NCI-H748 (cell line): ENCODE measurements around the gene ZNF410.
"Not testable (repeated sequence)": the region's sequence is repeated elsewhere in the genome, so short reads cannot be mapped to it uniquely, and the experiment has no call there.

Source experiments
- DNase-seq: peaks from one replicate; lab custom pipeline; 2025; ENCODE audit not compliant: unreplicated experiment; lab: John Stamatoyannopoulos, UW

Gene ZNF410

GRCh38 chr14:73884438-73885190 lies 2.0 kb upstream of the ZNF410 start:
- DNase-seq, result no peak

DNA sequence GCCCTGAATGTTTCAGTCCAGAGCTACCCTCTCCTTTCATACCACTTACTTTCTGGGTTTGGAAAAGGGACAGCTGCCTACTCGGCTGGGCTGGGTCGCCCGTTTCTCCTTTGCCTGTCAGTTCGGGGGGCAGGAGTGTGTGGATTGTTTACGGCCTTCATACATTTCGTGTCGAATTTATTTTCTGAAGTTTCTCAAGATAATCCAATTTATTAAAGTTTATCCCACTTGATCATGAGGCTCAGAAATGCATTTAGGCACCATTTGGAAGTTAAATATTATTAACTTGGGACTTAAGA lies 608 bp downstream of the ZNF410 start:
- DNase-seq, result no peak

- no peak for DNase-seq
These were observed 1.2 kb downstream of the ZNF410 start for GRCh38 chr14:73887694-73888459.

DNA sequence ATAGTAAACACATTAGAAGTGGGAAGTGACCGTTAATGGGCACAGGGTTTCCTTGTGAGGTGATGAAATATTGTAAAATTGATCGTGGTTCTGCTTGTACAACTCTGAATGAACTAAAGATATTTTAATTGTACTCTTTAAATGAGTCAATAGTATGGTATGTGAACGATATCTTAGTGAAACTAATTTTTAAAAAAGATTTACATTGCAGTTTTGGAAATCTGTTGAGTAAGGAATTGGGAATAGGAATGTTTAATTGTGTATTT lies 1.7 kb downstream of the ZNF410 start:
- DNase-seq, result no peak

- no peak for DNase-seq
These were observed 2.3 kb downstream of the ZNF410 start for GRCh38 chr14:73888971-73889370.

GRCh38 chr14:73889376-73889775 lies 2.7 kb downstream of the ZNF410 start:
- no peak for DNase-seq

DNA sequence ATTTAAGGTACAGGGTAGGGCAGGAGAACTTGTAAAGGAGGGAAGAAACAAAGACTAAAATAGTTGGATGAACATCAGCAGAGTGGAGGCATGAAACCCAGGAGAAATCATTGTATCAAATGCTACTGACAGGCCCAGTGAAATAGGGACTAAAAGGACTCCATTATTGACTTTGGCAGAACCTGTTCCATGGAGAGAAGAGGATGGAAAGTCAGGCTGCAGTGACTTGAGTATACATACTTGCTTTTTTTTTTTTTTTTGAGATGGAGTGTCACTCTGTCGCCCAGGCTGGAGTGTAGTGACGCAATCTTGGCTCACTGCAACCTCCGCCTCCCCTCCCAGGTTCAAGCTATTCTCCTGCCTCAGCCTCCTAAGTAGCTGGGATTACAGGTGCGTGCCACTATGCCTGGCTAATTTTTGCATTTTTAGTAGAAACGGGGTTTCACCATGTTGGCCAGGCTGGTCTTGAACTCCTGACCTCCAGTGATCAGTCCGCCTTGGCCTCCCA lies 7.6 kb downstream of the ZNF410 start:
- DNase-seq, result not testable (repeated sequence)

- no peak for DNase-seq
These were observed 9.3 kb downstream of the ZNF410 start for GRCh38 chr14:73895939-73896338.

GRCh38 chr14:73896521-73896920 lies 9.9 kb downstream of the ZNF410 start:
- DNase-seq, result no peak

GRCh38 chr14:73903028-73903427 lies 16.4 kb downstream of the ZNF410 start:
- no peak for DNase-seq

- no peak for DNase-seq
These were observed 23.0 kb downstream of the ZNF410 start for GRCh38 chr14:73909681-73910080.

DNA sequence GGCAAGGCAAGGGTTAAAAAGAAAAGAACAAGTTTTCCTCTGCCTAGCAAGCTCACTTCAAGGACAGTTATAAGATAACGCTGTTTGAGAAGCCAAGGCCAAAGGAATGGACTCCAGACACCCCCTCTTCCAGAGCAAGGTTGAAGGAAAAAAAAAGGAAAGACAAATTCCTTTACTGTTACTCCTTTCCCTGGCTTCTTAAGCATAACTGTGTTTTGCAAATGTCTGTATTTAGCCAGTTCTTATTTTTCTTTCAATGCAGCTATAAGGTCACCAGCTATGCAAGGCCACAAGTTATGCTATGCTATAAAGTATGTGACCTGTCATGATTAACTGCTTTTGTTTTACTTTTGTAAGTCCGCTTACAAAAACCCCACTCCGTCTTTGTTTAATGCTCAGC lies 26.6 kb downstream of the ZNF410 start:
- DNase-seq, result no peak

- DNase-seq, result no peak
These were observed 29.7 kb downstream of the ZNF410 start for GRCh38 chr14:73916324-73916723.

DNA sequence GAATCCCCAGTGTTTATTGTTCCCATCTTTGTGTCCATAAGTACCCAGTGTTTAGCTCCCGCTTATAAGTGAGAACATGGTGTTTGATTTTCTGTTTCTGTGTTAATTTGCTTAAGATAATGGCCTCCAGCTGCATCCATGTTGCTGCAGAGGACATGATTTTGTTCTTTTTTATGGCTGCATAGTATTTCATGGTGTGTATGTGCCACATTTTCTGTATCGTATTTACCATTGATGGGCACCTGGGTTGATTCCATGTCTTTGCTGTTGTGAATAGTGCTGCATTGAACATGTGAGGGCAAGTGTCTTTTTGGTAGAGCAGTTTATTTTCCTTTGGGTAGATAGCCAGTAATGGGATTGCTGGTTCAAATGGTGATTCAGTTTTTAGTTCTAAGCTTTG lies 32.8 kb downstream of the ZNF410 start:
- not testable (repeated sequence) for DNase-seq

DNA sequence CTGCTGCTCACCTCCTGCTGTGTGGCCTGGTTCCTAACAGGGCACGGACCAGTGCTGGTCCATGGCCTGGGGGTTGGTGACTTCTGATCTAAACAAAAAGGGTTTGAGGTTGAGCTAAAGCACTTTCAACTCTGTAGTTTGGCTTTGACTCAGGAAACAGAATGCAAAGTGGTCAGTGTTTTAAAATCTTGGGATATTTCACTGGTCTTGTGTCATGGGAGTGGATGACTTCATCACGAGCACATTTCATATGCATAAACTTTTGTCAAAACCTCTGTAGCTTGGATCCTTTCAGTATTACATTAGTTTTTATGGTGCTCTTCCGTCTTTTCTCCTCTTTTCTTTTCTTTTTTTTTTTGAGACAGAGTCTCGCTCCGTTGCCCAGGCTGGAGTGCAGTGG lies 37.7 kb downstream of the ZNF410 start:
- DNase-seq, result no peak

- no peak for DNase-seq
These were observed 49.0 kb downstream of the ZNF410 start for GRCh38 chr14:73935666-73936065.

DNA sequence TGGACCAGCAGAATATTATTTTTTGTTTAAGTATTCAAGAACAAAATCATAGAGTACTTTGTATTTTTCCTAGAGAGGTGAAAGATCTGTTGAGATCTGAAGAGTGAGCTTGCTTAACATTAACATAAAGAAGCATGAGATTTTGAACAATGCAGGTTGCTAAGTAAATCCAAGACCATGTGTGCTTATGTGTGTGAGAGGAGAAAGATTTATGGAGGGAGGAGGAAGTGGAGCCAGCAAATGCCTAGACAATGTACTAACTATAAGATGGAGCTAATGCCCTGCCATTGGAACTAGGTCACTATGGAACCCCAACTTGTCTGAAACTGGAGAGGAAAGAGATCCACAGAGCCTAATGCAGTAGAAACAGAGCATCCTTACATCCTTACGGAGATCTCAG lies 49.9 kb downstream of the ZNF410 start:
- DNase-seq, result no peak

GRCh38 chr14:73937012-73937411 lies 50.4 kb downstream of the ZNF410 start:
- DNase-seq, result no peak

DNA sequence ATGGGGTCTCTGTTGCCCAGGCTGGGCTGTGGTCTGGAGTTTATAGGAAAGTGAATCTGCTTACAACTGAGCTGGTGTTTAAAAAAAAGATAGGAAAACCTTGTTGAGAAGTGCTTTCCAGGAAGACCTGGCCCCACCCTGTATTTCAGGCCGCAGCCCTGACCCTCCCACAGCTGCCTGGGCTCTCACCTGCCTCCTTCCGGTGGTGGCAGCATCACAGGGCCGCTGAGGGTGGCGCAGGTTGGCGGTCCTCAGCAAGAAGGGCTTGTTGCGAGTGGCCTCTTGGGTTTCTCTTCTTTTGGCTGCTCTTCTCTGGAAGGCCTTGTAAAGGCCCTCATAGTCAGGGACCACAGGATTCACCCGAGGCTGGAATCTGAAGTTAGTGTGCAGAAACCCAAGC lies 55.5 kb downstream of the ZNF410 start:
- DNase-seq, result no peak

DNA sequence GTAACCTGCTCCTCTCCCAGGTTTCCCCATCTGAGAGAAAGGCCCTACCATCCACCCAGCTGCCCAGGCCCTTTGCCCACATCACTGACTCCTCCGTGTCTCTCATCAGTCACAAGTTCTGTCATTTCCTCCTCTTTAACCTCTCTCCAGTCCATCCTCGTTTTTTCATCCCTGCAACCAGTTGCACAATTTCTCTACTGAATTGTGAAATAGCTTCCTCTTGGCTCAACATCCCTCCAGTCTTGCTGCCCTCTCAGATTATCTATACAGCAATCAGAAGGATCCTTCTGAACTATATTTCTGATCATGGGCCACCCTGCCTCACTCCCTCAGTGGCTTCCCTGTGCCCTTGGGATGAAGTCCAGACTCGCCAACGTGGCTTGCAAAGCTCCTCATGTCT lies 56.4 kb downstream of the ZNF410 start:
- no peak for DNase-seq

DNA sequence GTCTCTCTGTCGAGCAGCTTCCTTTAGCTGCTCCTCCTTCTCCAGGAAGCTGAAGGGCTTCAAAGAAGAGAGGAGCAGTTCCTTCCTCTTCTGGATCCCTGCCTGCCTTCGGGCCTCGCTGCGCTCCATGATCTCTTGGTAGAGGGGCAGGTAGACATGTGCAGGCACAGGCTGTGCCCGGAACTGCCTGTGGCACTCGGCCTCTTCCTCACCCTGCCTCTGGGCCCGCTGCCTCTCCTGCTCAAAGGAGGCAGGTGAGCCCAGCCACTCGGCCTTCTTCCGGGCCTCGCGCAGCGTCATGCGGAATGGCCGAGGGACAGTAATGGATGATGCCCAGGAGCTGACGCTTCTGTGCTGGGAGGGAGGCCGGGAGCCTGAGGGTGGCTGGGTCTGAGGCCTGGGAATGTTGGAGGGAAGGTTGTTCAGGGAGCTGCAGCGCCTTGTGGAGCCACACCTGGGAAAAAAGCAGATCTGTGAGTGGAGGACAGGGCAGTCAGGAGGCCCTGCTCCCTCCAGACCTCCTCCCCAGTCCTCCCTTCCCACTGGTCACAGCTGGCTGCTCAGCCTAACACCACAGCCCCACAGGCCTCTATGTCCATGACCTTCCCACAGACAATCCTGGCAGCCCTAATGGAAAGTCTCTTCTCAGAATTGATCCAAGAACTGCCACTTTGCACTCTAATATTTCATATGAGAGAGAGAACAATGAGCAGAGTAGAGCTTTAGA lies 57.9 kb downstream of the ZNF410 start:
- no peak for DNase-seq

DNA sequence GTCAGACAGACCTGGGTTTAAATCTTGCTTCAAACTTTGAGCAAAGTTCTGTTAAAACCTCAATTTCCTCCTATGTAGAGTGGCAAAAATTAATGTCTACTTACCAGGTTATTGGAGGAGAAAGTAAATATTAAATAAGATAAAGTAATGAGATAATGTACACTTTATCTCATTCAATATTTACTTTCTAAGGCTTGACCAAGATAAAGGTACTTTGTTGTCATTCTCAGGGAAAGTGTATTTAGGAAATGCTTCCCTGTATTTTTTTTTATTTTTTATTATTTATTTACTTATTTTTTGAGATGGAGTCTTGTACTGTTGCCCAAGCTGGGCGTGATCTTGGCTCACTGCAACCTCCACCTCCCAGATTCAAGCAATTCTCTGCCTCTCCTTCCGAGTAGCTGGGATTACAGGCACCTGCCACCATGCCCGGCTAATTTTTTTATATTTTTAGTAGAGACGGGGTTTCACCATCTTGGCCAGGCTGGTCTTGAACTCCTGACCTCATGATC lies 58.6 kb downstream of the ZNF410 start:
- no peak for DNase-seq
